ENCODE measurements around the gene SCUBE1.

DNA sequence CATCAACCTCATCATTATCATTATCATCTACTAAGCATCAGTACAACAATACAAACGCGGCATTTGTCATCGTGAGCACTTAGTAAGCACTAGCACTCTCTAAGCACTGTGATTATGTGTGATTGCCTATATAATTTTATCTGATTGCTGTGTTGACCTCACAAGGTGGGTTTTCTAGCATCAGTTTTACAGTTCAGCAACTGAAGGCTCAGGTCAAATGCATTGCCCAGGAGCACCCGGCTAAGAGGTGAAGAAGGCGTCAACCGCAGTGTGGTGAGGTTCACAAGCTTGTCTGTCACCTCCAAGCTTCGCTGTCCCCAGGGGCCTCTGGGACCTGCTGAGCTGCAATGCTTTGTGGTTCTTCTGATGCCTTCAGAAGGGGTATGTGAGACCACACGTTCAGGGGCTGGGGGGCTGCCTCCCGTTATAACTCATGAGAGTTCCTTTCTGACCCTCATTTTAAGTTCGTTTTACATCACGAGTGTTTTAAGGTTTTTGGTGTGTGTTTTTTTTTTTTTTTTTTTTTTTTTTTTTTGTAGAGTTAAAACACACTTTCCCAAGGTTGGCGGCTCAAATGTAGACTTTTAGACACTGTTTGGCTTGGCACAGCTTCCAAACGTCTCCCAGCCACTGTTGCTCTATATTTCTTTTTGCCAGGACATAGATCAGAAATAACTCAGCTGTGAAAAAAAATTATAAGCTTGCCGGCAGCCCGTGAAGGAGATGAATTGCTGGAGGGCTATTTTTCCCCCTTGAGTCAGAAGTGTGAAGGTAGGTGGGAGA, 33.8 kb upstream of the SCUBE1 start:
- TF ChIP-seq, protein P1, sequence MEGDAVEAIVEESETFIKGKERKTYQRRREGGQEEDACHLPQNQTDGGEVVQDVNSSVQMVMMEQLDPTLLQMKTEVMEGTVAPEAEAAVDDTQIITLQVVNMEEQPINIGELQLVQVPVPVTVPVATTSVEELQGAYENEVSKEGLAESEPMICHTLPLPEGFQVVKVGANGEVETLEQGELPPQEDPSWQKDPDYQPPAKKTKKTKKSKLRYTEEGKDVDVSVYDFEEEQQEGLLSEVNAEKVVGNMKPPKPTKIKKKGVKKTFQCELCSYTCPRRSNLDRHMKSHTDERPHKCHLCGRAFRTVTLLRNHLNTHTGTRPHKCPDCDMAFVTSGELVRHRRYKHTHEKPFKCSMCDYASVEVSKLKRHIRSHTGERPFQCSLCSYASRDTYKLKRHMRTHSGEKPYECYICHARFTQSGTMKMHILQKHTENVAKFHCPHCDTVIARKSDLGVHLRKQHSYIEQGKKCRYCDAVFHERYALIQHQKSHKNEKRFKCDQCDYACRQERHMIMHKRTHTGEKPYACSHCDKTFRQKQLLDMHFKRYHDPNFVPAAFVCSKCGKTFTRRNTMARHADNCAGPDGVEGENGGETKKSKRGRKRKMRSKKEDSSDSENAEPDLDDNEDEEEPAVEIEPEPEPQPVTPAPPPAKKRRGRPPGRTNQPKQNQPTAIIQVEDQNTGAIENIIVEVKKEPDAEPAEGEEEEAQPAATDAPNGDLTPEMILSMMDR (IDR thresholded peaks at IDR 0.05), result no peak
- no peak for TF ChIP-seq POLR2A (IDR thresholded peaks at IDR 0.05)
